Stimulated activated CD4-positive, alpha-beta T cell treated with anti-CD3 and anti-CD28 coated beads, TNF-alpha, amount 100 ng/mL, for 48 hours (primary cell): ENCODE results near the gene SGSM1.
"Not testable (repeated sequence)": the region's sequence is repeated elsewhere in the genome, so short reads cannot be mapped to it uniquely, and the experiment has no call there.

Source experiments
- DNase-seq, 3 donors: peaks; one replicate each; pipeline ENCODE4 v3.0.0-alpha.2; 2020; ENCODE audit warnings: low read depth in 3 of 3

Gene SGSM1

DNA sequence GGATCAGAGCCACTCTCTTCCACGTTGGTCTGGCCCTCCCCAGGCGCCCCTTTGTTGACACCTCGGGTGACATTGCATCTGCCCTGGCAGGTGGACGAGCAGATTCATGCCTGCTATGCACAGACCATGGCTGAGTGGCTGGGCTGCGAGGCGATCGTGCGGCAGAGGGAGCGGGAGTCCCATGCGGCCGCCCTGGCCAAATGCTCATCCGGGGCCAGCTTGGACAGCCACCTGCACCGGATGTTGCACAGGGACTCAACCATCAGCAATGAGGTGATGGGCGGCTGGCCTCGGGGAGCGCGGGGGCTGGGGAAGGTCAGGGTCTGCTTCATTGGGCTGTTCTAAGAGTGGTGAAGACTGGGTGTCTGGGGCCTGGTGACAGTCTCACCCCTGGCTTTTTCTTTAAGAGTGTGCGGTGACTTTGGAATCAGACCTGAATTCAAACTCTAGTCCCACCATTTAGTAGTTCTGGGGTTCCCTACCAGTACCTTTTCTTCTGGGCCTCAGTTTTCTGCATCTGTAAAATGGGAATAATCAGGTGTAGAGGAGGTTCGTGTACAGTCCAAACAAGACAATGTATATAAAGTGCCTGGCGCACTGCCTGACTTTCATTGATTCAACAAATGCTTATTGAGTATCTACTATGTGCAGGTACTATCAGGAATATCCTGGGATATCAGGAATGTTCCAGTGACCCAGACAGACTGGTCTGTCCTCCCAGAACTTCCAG, 87.5 kb downstream of the SGSM1 start:
- DNase-seq = no peak

DNA sequence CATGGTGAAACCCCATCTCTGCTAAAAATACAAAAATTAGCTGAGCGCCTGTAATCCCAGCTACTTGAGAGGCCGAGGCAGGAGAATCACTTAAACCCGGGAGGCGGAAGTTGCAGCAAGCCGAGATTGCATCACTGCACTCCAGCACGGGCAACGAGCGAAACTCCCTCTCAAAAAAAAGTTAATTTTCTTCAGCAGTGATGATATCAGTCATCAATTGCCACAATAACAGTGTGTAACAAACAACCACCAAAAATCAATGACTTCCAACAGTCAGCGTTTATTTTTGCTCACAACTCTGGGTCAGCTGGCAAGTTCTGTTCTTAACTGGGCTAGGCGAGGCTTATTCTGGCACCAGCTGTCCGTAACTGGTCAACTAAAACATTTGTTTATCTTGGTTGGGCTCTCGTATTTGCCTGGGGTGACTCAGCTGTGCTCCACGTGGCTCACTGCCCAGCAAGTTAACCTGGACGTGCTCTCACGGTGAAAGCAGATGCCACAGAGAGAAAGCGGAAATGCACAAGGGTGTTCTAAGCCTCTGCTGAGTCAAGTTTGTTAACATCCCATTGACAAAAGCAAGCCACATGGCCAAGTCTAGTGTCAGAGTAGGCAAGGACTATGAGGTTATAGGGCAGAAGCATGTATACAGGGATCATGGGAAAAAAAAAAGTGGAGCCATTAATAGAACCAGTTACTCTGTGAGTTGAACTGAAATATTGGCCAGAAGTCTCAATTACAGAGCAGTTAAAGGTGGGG, 88.4 kb downstream of the SGSM1 start:
- no peak for DNase-seq

DNA sequence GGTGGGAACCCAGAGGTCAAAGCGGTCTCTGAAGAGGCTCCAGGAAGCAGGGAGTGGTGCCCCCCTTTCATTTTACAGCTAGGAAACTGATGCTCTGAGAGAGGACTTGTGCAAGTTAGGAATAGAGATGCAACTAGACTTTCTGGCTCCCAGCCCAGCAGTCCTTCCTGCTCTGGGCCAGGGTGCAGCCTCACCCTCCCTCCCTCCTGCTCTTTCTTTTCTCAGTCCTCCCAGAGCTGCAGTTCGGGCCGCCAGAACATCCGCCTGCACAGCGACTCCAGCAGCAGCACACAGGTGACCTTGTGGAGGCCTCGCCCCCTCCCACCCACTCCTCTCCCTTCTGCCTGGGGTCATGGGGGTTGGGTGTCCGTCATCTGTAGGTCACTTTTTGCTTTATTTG, 89.0 kb downstream of the SGSM1 start:
- no peak for DNase-seq

DNA sequence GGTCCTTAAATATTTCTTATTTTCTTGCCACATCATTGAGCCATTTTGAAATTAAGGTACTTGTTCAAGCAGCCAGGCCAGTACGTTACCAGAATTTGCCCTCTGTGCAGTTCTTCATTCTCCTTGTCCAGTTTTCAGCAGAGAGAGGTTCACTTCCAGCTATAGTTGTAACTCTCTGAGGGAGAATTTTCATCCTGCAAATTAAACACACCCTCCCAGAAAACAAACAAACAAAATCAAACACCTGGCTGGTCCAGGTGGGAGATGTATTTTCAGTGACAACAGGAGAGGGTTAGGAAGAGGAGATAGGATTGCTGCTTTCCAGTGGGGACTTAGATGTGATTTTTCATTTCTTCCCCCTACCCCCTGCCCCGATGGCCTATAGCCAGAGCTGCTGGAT, 95.4 kb downstream of the SGSM1 start:
- no peak for DNase-seq

DNA sequence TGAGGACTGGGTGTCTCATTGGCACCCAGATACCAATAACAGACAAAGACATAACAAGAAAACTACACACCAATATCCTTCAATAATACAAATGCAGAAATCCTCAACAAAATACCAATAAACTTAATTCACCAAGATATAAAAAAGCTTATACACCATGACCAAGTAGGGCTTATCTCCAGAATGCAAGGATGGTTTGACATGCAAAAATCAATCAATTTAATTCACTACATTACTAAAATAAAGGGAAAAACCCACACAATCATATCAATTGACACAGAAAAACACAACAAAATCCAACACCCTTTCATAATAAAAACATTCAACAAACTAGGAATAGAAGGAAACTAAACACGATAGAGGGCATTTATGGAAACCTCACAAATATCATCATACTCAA, 99.9 kb downstream of the SGSM1 start:
- DNase-seq = no peak

DNA sequence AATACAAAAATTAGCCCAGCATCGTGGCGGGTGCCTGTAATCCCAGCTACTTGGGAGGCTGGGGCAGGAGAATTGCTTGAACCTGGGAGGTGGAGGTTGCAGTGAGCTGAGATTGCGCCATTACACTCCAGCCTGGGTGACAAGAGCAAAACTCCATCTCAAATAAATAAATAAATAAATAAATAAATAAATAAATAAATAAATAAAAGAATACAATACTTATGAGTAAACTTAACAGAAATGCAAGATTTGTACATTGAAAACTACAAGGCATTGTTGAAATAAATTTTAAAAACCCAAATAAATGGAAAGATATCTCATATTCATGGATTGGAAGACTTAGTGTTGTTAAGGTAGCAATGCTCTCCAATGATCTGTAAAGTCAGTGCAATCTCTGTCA, 101.1 kb downstream of the SGSM1 start:
- not testable (repeated sequence) for DNase-seq

DNA sequence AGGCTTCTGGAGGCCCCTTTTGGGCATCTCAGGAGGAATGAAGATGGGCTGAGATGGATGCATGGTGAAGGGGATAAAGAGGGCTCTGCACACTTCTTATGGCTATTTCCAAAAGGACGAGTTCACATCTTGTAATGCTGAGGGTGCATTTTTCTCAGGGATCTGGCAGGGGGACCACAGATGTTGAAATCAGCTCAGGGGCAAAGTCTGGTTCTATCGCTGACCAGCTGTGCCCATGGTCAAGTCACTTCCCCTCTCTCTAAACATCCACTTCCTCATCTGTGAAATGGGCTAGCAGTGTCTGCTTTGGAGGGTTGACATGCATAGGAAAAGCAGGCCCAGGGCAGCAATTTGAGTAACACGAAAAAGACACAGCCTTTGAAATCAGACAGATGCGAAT, 114.0 kb downstream of the SGSM1 start:
- no peak for DNase-seq

DNA sequence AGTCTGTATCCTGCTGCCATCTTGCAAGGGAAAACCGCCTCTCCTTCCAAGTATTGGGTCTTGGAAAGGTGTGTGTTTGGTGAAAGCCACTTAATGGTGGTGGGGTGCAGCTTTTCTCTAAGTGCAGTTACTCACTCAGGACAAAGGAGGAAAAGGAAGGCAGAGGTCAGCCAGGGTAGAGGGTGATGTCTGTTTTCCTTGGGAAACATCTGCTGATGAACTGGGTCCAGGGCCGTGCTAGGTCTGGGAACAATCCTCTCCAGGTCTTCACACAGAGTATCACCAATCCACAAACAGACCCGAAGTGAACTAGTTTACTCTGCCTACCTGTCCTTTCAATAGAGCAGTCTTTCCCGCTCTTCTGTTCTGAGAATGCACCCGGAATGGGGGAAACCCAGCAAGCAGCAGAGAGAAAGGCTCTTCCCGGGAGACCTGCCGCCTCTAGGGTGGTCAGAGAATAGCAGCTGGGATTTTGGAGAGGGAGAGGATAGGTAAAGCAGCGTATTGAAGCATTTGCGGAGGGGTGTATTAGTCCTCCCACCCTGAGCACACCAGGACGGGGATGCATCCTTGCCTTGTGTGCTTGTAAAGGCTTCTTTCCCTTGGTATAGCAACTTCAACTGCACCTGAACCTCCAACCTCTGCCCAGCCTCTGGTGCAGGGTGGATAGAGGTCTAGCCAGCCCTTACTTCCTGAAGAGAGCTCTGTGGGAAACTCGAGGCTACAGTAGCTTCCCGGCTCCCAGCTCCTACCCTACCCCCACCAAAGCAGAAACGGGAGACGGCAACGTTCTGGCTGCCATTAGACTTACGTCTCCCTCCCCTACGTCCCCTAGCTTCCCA, 119.8 kb downstream of the SGSM1 start:
- no peak for DNase-seq

DNA sequence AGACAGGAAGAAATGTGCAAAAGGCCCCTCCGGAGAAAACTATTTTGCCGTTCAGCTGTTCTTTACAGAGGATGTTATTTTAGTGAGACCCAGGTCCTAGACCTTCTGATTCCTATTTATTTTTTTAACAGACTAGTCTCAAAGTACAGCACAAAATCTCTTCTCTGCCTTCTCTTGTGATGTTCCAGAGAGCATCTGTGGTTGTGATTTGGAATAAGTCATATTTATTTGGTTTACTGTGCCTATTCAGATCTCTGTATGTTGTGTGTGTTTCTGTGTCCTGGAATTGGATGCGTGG, 120.4 kb downstream of the SGSM1 start:
- DNase-seq = no peak

DNA sequence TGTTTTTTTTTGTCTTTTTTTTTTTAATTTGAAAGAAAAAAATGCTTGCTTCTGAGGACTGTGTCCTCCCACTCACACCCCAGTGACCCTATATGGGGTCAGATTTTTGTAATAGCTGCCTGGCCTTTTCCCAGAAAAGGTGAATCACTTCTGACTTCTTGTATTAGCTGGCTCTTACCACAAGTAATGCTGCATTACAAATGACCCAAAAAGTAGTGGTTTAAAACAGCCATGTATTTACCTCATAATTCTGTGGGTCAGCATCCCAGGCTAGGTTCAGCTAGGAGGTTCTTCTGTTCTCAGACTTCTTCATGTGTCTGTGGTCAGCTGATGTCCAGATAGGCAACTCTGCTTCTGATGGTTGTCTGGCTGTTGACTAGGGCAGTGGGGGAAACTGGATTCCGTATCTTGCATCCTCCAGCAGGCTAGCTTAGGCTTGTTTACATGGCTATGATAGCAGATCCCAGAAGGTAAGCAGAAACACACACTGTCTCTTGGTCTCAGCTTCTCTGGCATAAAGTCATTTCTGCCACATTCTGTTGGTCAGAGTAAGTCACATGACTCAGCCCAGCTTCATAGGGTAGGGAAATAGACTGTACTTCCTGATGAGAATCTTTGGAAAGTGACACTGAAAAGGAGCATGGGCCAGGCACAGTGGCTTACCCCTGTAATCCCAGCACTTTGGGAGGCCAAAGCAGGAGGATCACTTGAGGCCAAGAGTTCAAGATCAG, 121.0 kb downstream of the SGSM1 start:
- DNase-seq = no peak

DNA sequence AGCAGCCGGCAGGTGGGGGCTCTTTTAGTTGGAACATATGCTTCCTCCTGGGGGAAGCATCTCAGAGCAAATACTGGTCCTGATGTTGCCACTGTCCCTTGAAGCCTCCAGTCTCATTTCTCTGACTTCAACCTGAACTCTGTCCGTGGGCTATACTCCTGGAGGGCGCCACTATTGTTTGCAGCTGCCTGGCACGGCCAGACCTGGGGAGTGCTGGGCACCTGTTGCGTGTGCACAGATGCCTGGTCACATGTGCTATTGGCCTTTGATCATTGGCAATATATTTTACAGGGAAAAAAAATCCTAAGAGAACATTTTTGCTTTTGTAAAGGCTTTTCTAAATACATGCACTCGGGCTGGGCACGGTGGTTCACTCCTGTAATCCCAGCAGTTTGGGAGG, 122.3 kb downstream of the SGSM1 start:
- no peak for DNase-seq

DNA sequence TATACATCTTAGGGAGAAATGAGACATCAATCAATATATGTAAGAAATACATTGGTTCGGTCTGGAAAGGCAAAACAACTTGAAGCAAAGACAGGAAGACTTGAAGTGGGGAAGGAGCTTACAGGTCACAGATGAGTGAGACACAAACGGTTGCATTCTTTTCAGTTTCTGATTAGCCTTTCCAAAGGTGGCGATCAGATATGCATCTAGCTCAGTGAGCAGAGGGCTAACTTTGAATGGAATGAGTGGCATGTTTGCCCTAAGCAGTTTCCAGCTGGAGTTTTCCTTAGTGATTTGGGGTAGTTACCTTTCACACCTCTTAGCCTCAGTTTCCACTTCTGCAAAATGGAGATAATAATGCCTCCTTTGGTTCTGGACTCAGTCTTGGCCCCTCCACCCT, 124.7 kb downstream of the SGSM1 start:
- no peak for DNase-seq

DNA sequence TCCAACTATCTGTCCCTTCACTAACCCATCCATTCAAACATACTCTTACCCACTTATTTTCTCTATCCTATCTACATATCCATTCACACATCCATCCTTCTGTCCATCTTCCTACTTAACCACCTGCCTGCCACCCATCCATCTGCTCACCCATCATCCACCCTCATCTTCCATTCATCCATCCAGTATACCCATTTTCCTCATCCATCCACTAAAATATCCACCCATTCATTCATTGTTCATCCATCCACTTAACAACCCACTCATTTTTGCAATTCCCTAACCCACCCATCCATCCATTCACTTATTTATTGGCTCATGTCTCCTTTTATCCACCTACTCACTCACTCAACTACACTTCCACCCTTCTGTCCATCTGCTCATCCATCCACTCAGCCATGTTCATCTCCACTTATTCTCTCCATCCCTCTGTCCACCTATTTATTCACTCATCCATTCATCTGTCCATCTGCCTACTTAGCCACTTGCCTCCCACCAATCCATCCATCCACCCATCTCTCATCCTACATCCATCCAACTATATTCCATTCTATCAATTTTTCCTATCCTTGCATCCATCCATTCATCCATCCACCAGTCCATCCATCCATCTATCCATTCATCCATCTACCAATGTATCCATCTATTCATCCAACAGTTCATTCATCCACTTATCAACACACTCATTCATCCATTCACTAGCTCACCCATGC, 129.9 kb downstream of the SGSM1 start:
- DNase-seq = no peak

DNA sequence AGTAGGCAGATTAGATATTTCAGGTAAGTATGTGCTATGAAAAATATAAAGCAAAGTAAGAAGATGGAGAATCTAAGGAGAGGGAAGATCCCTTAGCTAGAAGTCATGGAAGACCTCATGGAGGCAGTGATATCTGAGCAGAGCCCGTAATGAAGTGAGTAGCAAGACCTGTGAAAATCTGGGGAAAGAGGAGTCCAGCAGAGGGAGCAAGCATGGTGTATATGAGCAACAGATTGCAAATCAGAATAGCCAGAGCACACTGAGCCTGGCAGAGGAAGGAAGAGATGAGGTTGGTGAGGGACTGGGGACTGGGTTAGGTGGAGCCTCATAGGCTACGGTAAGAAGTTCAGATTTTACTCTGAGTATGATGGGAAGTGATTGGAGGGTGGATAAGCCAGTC, 131.1 kb downstream of the SGSM1 start:
- DNase-seq = no peak

DNA sequence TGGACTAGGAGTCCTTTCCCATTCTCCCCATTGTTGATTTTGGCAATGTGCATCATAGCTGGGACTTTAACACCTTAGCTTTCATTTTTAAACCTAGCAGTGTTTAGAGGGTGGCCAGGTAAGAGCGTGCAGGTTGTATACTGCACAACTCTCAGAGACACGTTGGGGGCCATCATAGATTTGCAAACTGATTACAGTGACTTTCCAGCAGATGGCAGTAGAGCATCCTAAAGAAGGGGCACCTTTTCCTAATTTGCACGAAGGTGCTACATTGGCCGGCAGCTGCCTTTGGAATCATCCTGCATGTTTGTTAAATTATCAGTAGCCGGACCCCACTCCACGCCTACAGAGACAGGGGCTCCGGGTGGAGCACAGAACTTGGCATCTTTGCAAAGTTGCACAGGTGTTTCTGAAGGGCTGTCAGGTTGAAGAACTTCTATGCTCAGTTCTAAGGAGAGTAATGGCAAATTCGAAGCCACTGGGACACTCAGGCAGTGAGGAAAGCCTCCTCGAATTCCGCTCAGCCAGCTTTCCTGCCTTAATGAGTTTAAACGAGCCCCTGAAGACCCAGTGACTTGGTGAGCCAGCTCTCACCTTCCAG, 132.8 kb downstream of the SGSM1 start:
- peak in 1 of 3 donors; percentile 41 for DNase-seq

DNA sequence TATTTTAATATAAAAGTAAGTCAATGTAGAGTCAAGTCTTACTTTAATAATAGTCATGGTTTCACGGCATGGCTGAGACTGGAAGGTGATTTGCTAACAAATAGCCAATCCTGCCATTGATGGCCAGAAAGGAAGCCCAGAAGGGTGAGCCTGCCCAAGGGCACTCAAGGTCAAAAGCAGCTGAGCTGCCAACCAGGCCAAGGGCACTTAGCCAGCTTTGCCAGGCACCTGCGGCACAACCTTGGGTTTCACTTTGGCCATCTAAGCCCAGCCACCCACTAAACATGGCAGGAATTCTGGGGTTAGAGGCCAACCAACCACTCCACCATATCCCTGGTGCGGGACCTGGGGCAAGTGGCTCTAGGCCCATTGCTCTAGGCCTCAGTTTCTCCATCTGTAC, 136.3 kb downstream of the SGSM1 start:
- DNase-seq = no peak

DNA sequence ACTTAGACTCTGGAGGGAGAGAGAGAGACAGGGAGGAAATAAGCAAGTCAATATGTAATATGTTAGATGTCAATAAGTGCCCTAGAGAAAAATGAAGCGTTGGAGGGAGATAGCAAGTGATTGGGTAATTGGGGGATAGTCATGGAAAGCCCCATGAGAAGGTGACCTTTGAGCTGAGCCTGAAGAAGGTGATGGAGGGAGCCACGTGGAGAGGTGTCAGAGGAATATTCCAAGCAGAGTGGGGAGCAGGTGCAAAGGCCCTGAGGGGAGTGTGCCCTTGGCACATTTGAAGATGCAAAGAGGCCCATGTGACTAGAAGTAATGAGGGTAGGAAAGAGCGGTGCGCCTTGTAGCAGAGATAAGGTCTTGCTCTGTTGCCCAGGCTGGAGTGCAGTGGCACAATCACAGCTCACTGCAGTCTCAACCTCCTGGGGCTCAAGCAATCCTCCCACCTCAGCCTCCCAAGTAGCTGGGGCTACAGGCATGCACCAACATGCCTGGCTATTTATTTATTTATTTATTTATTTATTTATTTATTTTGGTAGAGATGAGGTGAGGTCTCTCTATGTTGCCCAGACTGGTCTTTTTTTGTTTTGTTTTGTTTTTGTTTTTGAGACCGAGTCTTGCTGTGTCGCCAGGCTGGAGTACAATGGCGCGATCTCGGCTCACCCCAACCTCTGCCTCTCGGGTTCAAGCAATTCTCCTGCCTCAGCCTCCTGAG, 138.4 kb downstream of the SGSM1 start:
- DNase-seq = no peak

DNA sequence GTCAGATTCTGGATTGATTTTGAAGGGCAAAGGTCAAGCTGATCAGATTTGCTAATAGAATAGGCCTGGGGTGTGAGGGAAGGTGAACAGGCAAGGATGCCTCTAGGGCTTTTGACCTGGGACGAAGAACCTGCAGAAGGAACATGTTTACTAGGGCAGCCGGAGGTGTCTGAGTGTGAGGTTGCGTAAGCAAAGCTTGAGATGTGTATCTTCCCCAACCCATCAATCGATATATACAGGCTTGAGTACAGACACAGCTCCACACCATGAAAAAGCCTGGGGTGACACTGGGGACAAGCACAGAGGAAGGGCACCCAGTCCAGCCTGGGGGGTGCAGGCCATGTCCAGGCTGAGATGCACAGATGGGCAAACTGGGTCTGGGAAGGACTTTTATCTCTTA, 139.4 kb downstream of the SGSM1 start:
- DNase-seq = no peak

DNA sequence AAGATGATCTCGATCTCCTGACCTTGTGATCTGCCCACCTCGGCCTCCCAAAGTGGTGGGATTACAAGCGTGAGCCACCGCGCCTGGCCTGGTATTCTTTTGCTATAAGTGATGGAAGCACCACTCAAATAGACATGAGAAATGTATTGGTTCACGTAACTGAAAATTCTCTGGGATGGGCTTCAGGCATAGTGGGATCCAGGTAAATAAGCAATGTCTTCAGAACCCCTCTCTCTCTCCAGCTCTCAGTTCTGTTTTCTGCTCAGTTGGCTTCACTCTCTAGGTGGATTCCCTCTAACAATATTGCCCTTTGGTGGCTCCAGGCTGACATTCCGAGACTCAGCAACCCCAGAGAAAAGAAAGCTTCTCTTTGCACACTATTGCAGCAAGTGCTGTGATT, 141.4 kb downstream of the SGSM1 start:
- DNase-seq = no peak

DNA sequence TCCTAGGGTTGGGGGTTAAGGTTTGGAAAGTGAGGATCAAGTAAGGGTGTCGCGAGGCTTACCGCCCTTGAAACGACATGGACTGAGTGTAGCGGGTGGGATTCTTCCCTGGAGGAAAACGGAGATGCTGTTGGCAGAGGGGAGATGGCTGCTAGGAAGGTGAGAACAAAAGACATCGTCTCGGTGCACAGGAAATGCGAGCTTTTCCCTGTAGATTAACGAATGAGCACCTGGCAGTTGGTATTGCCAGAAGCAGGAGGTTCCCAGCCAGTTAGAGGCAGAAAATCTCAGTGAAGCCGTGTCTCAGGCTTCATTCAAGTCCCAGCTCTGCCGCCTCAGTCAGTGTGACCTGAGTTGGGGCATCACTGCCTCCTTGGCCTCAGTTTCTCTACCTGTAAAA, 141.9 kb downstream of the SGSM1 start:
- no peak for DNase-seq
